Measurements from ENCODE around the gene POLR3H.

DNA sequence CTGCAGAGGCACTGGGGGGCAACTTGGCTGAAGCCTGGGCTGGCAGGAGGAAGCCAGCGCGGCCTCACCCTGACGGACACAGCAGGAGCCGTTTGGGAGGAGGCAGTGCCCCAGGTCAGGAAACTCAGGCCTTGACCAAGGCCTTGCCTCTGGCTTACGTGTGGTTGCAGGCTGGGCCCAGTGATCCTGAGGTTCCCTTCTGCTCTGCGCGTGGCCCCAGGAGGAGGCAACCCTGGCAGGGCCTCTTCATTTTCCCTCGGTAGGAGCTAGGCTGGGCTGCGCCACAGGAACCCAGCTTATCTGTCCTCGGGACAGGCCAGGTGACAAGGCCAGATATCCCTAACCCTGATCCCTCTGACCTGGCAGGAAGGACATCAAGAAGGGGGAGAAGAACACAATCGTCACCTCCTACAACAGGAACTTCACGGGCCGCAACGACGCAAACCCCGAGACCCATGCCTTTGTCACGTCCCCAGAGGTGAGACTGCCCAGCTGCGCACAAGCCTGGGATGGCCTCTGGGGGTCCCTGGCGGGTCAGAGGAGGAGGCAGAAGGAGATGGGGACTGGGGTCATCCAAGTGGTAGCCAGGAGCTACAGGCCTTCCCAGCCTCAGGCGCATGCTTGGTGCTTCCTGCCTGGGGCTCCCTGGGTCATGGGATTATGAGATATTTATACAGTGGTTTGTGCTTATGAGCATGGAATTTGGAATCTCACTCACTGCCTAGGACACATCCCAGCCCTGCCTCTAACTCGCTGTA is 20.6 kb downstream of the POLR3H start:
- TF ChIP-seq TRIM28 (IDR thresholded peaks at IDR 0.05; ENCODE audit: borderline replicate concordance, low read length) (no peak), GLI4 (tag by site-specific recombination; IDR thresholded peaks at IDR 0.05) (no peak), ZNF544 (tag by site-specific recombination; IDR thresholded peaks at IDR 0.05) (no peak), ZFP3 (tag by site-specific recombination; IDR thresholded peaks at IDR 0.05; ENCODE audit: low read depth) (no peak), KLF1 (tag by site-specific recombination; IDR thresholded peaks at IDR 0.05) (no peak), TCF7L2 (IDR thresholded peaks at IDR 0.05; ENCODE audit: borderline replicate concordance, low read depth, low read length) (no peak), YY1 (tag by site-specific recombination; IDR thresholded peaks at IDR 0.05) (no peak), KLF8 (tag by site-specific recombination; IDR thresholded peaks at IDR 0.05) (no peak), ZNF146 (tag by site-specific recombination; IDR thresholded peaks at IDR 0.05) (no peak)
- TF ChIP-seq, protein P1, sequence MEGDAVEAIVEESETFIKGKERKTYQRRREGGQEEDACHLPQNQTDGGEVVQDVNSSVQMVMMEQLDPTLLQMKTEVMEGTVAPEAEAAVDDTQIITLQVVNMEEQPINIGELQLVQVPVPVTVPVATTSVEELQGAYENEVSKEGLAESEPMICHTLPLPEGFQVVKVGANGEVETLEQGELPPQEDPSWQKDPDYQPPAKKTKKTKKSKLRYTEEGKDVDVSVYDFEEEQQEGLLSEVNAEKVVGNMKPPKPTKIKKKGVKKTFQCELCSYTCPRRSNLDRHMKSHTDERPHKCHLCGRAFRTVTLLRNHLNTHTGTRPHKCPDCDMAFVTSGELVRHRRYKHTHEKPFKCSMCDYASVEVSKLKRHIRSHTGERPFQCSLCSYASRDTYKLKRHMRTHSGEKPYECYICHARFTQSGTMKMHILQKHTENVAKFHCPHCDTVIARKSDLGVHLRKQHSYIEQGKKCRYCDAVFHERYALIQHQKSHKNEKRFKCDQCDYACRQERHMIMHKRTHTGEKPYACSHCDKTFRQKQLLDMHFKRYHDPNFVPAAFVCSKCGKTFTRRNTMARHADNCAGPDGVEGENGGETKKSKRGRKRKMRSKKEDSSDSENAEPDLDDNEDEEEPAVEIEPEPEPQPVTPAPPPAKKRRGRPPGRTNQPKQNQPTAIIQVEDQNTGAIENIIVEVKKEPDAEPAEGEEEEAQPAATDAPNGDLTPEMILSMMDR (tag by site-specific recombination; IDR thresholded peaks at IDR 0.05) = 0 out of 2 replicates have a peak, but pooled peaks have one; percentile 8
- TF ChIP-seq, protein P2, sequence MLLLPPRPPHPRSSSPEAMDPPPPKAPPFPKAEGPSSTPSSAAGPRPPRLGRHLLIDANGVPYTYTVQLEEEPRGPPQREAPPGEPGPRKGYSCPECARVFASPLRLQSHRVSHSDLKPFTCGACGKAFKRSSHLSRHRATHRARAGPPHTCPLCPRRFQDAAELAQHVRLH (tag by site-specific recombination; IDR thresholded peaks at IDR 0.05) = no peak
- TF ChIP-seq, protein P3, sequence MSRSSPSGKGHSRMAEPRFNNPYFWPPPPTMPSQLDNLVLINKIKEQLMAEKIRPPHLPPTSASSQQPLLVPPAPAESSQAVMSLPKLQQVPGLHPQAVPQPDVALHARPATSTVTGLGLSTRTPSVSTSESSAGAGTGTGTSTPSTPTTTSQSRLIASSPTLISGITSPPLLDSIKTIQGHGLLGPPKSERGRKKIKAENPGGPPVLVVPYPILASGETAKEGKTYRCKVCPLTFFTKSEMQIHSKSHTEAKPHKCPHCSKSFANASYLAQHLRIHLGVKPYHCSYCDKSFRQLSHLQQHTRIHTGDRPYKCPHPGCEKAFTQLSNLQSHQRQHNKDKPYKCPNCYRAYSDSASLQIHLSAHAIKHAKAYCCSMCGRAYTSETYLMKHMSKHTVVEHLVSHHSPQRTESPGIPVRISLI (tag by site-specific recombination; IDR thresholded peaks at IDR 0.05) = no peak
- TF ChIP-seq, protein P4, sequence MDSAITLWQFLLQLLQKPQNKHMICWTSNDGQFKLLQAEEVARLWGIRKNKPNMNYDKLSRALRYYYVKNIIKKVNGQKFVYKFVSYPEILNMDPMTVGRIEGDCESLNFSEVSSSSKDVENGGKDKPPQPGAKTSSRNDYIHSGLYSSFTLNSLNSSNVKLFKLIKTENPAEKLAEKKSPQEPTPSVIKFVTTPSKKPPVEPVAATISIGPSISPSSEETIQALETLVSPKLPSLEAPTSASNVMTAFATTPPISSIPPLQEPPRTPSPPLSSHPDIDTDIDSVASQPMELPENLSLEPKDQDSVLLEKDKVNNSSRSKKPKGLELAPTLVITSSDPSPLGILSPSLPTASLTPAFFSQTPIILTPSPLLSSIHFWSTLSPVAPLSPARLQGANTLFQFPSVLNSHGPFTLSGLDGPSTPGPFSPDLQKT (IDR thresholded peaks at IDR 0.05; ENCODE audit: borderline replicate concordance, low read depth, low read length) = no peak
- TF ChIP-seq, protein P5, sequence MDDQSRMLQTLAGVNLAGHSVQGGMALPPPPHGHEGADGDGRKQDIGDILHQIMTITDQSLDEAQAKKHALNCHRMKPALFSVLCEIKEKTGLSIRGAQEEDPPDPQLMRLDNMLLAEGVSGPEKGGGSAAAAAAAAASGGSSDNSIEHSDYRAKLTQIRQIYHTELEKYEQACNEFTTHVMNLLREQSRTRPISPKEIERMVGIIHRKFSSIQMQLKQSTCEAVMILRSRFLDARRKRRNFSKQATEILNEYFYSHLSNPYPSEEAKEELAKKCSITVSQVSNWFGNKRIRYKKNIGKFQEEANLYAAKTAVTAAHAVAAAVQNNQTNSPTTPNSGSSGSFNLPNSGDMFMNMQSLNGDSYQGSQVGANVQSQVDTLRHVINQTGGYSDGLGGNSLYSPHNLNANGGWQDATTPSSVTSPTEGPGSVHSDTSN (CRISPR knock-in tag; IDR thresholded peaks at IDR 0.05) = no peak
